Trophoblast cell (in vitro differentiated cells and primary cell): ENCODE results near the gene NLRP6. TPM values are rescaled to one million over a fixed set of nuclear protein-coding genes. Genes with fewer than 3 reads are reported as not detected.

ENCODE experiments used
- DNase-seq, 2 donors: peaks; one replicate each; pipeline ENCODE4 v3.0.0-alpha.2; 2016
- H2AFZ ChIP-seq: 2 replicates; pipeline ENCODE4 v1.6.1; 2013; ENCODE audit warnings: low read length, moderate library complexity, mild to moderate bottlenecking; ENCODE audit not compliant: insufficient read depth, poor library complexity
- H2AK5ac ChIP-seq: 2 replicates; pipeline ENCODE4 v1.6.1; 2013; ENCODE audit warnings: mild to moderate bottlenecking, low read length
- H2BK120ac ChIP-seq: 2 replicates; pipeline ENCODE4 v1.6.1; 2013; ENCODE audit warnings: low read length, mild to moderate bottlenecking, moderate library complexity; ENCODE audit not compliant: insufficient read depth, poor library complexity
- H2BK12ac ChIP-seq: 2 replicates; pipeline ENCODE4 v1.6.1; 2013; ENCODE audit warnings: mild to moderate bottlenecking, low read length, moderate library complexity
- H2BK5ac ChIP-seq: 2 replicates; pipeline ENCODE4 v1.6.1; 2013; ENCODE audit warnings: low read length, low read depth, moderate library complexity, mild to moderate bottlenecking; ENCODE audit not compliant: poor library complexity
- H3K14ac ChIP-seq: 2 replicates; pipeline ENCODE4 v1.6.1; 2013; ENCODE audit warnings: mild to moderate bottlenecking, low read length
- H3K18ac ChIP-seq: 2 replicates; pipeline ENCODE4 v1.6.1; 2013; ENCODE audit warnings: mild to moderate bottlenecking, low read length
- H3K23ac ChIP-seq: 2 replicates; pipeline ENCODE4 v1.6.1; 2013; ENCODE audit warnings: low read length
- H3K27ac ChIP-seq: 2 replicates; pipeline ENCODE4 v1.5.1; 2013; ENCODE audit warnings: low read depth, mild to moderate bottlenecking, inconsistent platforms, low read length, moderate library complexity
- H3K27me3 ChIP-seq: 2 replicates; pipeline ENCODE4 v1.6.1; 2013; ENCODE audit warnings: inconsistent platforms, mild to moderate bottlenecking, low read length, moderate library complexity; ENCODE audit not compliant: insufficient read depth
- H3K36me3 ChIP-seq, 2 experiments: 1 replicate in 1 of 2; 2 replicates in 1 of 2; pipeline ENCODE4 v1.6.1; 2013; ENCODE audit warnings: low read length in 2 of 2, mild to moderate bottlenecking in 2 of 2, moderate library complexity in 1 of 2; ENCODE audit not compliant: insufficient read depth in 2 of 2, control insufficient read depth in 1 of 2
- H3K4ac ChIP-seq: 2 replicates; pipeline ENCODE4 v1.6.1; 2013; ENCODE audit warnings: low read depth, mild to moderate bottlenecking, low read length, moderate library complexity
- H3K4me1 ChIP-seq, 2 experiments: 1 replicate in 1 of 2; 2 replicates in 1 of 2; pipeline ENCODE4 v1.6.1; 2013; ENCODE audit warnings: low read length in 2 of 2, mild to moderate bottlenecking in 2 of 2, moderate library complexity in 1 of 2; ENCODE audit not compliant: insufficient read depth in 2 of 2, control insufficient read depth in 1 of 2
- H3K4me2 ChIP-seq: 2 replicates; pipeline ENCODE4 v1.6.1; 2013; ENCODE audit warnings: inconsistent platforms, mild to moderate bottlenecking, low read length, moderate library complexity
- H3K4me3 ChIP-seq: 2 replicates; pipeline ENCODE4 v1.5.1; 2013; ENCODE audit warnings: mild to moderate bottlenecking, low read depth, low read length, inconsistent platforms
- H3K79me1 ChIP-seq: one replicate; pipeline ENCODE4 v1.6.1; 2013; ENCODE audit warnings: low read length
- H3K79me2 ChIP-seq: 2 replicates; pipeline ENCODE4 v1.6.1; 2013; ENCODE audit warnings: low read length, mild to moderate bottlenecking; ENCODE audit not compliant: control insufficient read depth, insufficient read depth, poor library complexity
- H3K9ac ChIP-seq: 2 replicates; pipeline ENCODE4 v1.6.1; 2013; ENCODE audit warnings: mild to moderate bottlenecking, low read length
- H3K9me3 ChIP-seq: 2 replicates; pipeline ENCODE4 v1.6.1; 2013; ENCODE audit warnings: low read depth, mild to moderate bottlenecking, control low read depth, inconsistent platforms, low read length; ENCODE audit not compliant: insufficient read depth
- H4K12ac ChIP-seq: 2 replicates; pipeline ENCODE4 v1.6.1; 2013; ENCODE audit warnings: low read depth, mild to moderate bottlenecking, low read length, moderate library complexity
- H4K8ac ChIP-seq: 2 replicates; pipeline ENCODE4 v1.6.1; 2013; ENCODE audit warnings: low read depth, mild to moderate bottlenecking, low read length, moderate library complexity
- H4K91ac ChIP-seq: one replicate; pipeline ENCODE4 v1.6.1; 2013; ENCODE audit warnings: low read depth, mild to moderate bottlenecking, low read length, moderate library complexity
- WGBS: extraction: QIAGEN DNeasy Blood & Tissue Kit; methylation state at CpG from one replicate; pipeline ENCODE4 v1.1.7; 2013; ENCODE audit warnings: missing lambda C conversion rate; ENCODE audit not compliant: insufficient read length, insufficient coverage; ENCODE audit errors: extremely low coverage; 5-methylcytosine and 5-hydroxymethylcytosine counted together
- polyA plus RNA-seq: library from polyadenylated mRNA; stranded (reverse); fragments of 200-250 nt; gene quantifications from 2 replicates; pipeline ENCODE4 v1.2.3, GENCODE V29; 2013

NLRP6 gene
- polyA plus RNA-seq, result not detected in 2 replicates

GRCh38 chr11:278001-278951 lies at the start of gene NLRP6:
Gene NLRP6 (plus strand): TSS chr11:278407. CDS start chr11:278570, 163 bp downstream.
- no peak within 1 kb of the TSS for H3K4me3 ChIP-seq
- no peak within 1 kb of the TSS for H3K18ac ChIP-seq
- H3K4ac ChIP-seq, result no peak within 1 kb of the TSS
- H2AFZ ChIP-seq, result no peak within 1 kb of the TSS
- no peaks in the 10 kb centered on the region for H3K36me3 ChIP-seq
- no peaks in the 10 kb centered on the region for H3K79me2 ChIP-seq
- H3K23ac ChIP-seq, result no peak within 1 kb of the TSS
- H4K8ac ChIP-seq, result no peak within 1 kb of the TSS
- DNase-seq, result no peak
- H3K79me1 ChIP-seq, result no peaks in the 10 kb centered on the region
- no peak within 1 kb of the TSS for H3K4me2 ChIP-seq
- no peak within 1 kb of the TSS for H4K12ac ChIP-seq
- no peaks in the 10 kb centered on the region for H3K4me1 ChIP-seq
- no peaks in the 10 kb centered on the region for H3K9me3 ChIP-seq
- no peak within 1 kb of the TSS for H2BK12ac ChIP-seq
- no peak within 1 kb of the TSS for H3K9ac ChIP-seq
- H2BK120ac ChIP-seq, result no peak within 1 kb of the TSS
- no peak within 1 kb of the TSS for H3K27ac ChIP-seq
- no peak within 1 kb of the TSS for H3K14ac ChIP-seq
- H3K27me3 ChIP-seq, result no peaks in the 10 kb centered on the region
- no peak within 1 kb of the TSS for H2BK5ac ChIP-seq
- H4K91ac ChIP-seq, result no peak within 1 kb of the TSS
- H2AK5ac ChIP-seq, result no peak within 1 kb of the TSS
- no CpG with 5 or more reads among the region's 21 CpGs for WGBS

DNA sequence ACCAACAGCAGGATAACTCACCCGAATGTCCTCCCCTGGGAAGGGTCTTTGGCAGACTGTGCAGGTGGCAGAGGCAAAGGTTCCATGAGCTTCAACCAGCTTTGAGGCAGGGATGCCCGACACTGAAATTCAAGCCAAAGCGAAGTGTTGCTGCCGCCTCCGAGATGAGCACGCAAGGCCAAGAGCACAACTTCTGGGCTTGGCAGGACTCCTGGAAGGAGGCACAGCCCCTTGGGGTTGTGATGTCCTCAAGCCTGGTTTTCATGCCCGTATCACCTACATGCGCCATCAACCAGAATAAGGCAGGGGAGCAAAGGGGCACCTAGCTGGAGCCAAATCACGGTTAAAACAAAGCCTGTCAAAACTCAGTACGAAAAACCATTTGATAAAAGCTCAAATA lies 47.8 kb upstream of the NLRP6 start:
- Histone ChIP-seq H2BK12ac (no peak overlapping the region), H4K12ac (no peak overlapping the region), H3K79me2 (no peaks in the 10 kb centered on the region), H3K4ac (no peak overlapping the region), H3K14ac (no peak overlapping the region), H3K9ac (no peak overlapping the region), H4K8ac (no peak overlapping the region), H3K36me3 (peaks cover 0 to 4% of the 10 kb centered on the region in 2 experiments), H3K79me1 (no peaks in the 10 kb centered on the region), H3K4me3 (no peak overlapping the region), H2AK5ac (no peak overlapping the region), H3K27me3 (no peaks in the 10 kb centered on the region), H3K4me2 (no peak overlapping the region), H3K23ac (no peak overlapping the region), H3K27ac (no peak overlapping the region), H3K18ac (no peak overlapping the region), H4K91ac (no peak overlapping the region), H3K9me3 (no peaks in the 10 kb centered on the region), H3K4me1 (peaks cover 0 to 4% of the 10 kb centered on the region in 2 experiments), H2BK120ac (no peak overlapping the region), H2AFZ (no peak overlapping the region), H2BK5ac (no peak overlapping the region)
- DNase-seq, result no peak
- no CpG with 5 or more reads among the region's 10 CpGs for WGBS

DNA sequence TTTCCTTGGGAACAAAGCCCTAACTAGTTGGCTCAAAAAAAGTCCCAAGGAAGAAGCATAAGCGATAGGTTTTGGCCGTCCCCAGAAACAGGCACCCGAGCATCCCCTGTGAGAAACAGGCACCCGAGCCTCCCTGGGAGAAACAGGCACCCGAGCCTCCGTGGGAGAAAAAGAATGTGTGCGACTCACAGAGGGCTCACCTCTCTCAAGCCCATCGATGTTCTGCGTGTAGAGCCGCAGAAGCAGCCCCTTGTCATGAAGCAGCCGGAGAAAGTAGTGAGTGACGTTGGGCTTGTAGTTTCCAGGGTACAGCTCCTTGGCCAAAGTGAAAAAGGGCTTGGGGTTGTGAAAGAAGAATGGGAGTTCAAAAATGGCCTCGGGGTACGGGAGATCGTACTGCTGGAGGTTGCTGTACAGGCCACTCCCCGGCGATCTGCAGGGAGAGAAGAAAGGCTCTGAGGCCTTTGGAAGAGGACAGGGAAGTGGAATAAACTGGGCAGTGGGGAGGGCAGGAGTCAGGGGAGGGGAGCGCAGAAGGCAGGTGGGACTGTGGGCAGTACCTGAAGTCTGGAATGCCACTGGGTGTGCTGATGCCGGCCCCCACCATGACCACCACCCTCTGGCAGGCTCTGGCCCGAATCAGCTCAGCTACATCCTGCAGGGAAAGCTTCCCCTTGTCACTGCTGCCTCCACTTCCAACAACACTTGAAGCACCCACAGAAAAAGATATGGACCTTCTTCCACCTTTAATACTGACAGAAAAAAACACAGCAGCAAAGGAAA lies 45.2 kb upstream of the NLRP6 start:
- Histone ChIP-seq H2BK5ac (no peak overlapping the region), H3K9me3 (no peaks in the 10 kb centered on the region), H3K14ac (no peak overlapping the region), H2AK5ac (no peak overlapping the region), H3K27me3 (no peaks in the 10 kb centered on the region), H3K4me2 (no peak overlapping the region), H4K91ac (no peak overlapping the region), H3K36me3 (peaks cover 0 to 4% of the 10 kb centered on the region in 2 experiments), H2BK120ac (no peak overlapping the region), H4K12ac (no peak overlapping the region), H3K4me1 (peaks cover 0 to 6% of the 10 kb centered on the region in 2 experiments), H4K8ac (no peak overlapping the region), H2BK12ac (peak overlapping the region; percentile 16), H3K79me1 (peaks cover 11% of the 10 kb centered on the region), H3K9ac (no peak overlapping the region), H3K23ac (no peak overlapping the region), H3K27ac (no peak overlapping the region), H3K4ac (no peak overlapping the region), H3K18ac (no peak overlapping the region), H3K4me3 (no peak overlapping the region), H3K79me2 (peaks cover 13% of the 10 kb centered on the region), H2AFZ (no peak overlapping the region)
- WGBS, result no CpG with 5 or more reads among the region's 20 CpGs
- DNase-seq, result no peak

GRCh38 chr11:235180-235579 lies 43.0 kb upstream of the NLRP6 start:
- H3K23ac ChIP-seq, result no peak overlapping the region
- H3K36me3 ChIP-seq, result peaks cover 4 to 5% of the 10 kb centered on the region in 2 experiments
- H3K4me3 ChIP-seq, result no peak overlapping the region
- H3K4ac ChIP-seq, result no peak overlapping the region
- H3K9ac ChIP-seq, result no peak overlapping the region
- H4K8ac ChIP-seq, result no peak overlapping the region
- H2BK12ac ChIP-seq, result no peak overlapping the region
- no CpG with 5 or more reads among the region's 8 CpGs for WGBS
- H3K27ac ChIP-seq, result no peak overlapping the region
- no peak overlapping the region for H3K14ac ChIP-seq
- no peak overlapping the region for H3K18ac ChIP-seq
- peaks cover 11% of the 10 kb centered on the region for H3K79me1 ChIP-seq
- H3K27me3 ChIP-seq, result no peaks in the 10 kb centered on the region
- H4K12ac ChIP-seq, result no peak overlapping the region
- H3K9me3 ChIP-seq, result no peaks in the 10 kb centered on the region
- H2BK5ac ChIP-seq, result no peak overlapping the region
- DNase-seq, result no peak
- H2AFZ ChIP-seq, result no peak overlapping the region
- no peak overlapping the region for H4K91ac ChIP-seq
- peaks cover 0 to 6% of the 10 kb centered on the region in 2 experiments for H3K4me1 ChIP-seq
- H3K4me2 ChIP-seq, result no peak overlapping the region
- no peak overlapping the region for H2BK120ac ChIP-seq
- H2AK5ac ChIP-seq, result no peak overlapping the region
- peaks cover 13% of the 10 kb centered on the region for H3K79me2 ChIP-seq
